ENCODE results near the gene OAS1.

DNA sequence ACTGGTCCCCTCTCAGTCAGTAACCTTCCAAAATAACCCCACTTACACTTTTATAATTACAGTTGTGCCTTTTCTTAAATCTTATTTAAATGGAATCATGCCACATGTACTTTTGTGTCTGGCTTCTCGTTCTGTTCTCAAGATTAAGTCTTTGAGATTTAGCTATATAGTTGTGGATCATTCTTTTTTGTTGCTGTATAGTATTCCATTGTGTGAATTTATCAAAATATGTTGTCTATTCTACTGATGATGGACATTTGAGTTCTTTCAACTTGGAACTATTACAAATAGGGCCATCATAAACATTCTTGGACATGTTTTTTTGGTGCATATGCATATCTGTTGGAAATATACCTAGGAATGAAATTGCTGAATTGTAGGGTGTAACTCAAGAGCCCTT, 40.6 kb downstream of the OAS1 start:
- TF ChIP-seq, protein P1, sequence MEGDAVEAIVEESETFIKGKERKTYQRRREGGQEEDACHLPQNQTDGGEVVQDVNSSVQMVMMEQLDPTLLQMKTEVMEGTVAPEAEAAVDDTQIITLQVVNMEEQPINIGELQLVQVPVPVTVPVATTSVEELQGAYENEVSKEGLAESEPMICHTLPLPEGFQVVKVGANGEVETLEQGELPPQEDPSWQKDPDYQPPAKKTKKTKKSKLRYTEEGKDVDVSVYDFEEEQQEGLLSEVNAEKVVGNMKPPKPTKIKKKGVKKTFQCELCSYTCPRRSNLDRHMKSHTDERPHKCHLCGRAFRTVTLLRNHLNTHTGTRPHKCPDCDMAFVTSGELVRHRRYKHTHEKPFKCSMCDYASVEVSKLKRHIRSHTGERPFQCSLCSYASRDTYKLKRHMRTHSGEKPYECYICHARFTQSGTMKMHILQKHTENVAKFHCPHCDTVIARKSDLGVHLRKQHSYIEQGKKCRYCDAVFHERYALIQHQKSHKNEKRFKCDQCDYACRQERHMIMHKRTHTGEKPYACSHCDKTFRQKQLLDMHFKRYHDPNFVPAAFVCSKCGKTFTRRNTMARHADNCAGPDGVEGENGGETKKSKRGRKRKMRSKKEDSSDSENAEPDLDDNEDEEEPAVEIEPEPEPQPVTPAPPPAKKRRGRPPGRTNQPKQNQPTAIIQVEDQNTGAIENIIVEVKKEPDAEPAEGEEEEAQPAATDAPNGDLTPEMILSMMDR (optimal IDR thresholded peaks at IDR 0.05 in 1 of 3, IDR thresholded peaks at IDR 0.05 in 1 of 3, conservative IDR thresholded peaks at IDR 0.05 in 1 of 3; ENCODE audit: extremely low read depth in 1 of 3, insufficient read depth in 2 of 3, low read length in 3 of 3) = no peak
- no peak for TF ChIP-seq EZH2 (IDR thresholded peaks at IDR 0.05; ENCODE audit: low read length)
